SKM-1 treated with dmso at 0.1 percent for 144 hours (cell line): ENCODE results near the gene SPIN1.

ENCODE experiments used
- DNase-seq: peaks from one replicate; lab custom pipeline; 2025; ENCODE audit not compliant: unreplicated experiment; lab: John Stamatoyannopoulos, UW

Gene SPIN1

DNA sequence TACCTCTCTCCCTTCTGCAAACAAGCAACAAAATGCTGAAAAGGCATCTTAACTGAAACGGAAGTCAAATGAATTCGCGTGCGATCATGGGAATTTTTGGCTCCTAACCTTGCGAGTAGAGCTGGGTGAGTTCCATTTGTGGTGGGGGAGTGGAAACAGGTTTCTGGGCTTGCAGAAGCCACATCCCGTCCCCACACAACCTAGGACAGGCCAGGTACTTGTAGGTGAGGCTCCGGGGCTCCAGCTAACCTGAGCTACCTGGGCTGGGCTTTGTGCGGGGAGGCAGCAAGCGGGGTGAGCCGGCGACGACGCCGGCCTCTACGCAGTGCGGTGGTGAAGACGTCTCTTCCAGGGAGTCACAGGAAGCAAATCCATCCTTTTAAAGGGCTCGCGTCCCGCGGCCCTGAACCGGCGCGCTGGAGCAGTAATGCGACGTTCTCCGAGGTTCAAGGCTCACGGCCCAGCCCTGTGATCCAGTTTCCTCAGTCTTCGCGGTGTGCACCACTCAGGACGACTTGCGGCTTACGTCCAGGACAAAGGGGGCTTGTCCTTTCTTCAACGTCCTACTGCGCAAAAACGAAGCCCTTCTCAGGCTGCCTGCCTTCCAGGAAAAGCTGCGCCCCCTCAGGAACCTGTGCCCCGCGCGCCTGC is 567 bp upstream of the SPIN1 start:
- no peak for DNase-seq

DNA sequence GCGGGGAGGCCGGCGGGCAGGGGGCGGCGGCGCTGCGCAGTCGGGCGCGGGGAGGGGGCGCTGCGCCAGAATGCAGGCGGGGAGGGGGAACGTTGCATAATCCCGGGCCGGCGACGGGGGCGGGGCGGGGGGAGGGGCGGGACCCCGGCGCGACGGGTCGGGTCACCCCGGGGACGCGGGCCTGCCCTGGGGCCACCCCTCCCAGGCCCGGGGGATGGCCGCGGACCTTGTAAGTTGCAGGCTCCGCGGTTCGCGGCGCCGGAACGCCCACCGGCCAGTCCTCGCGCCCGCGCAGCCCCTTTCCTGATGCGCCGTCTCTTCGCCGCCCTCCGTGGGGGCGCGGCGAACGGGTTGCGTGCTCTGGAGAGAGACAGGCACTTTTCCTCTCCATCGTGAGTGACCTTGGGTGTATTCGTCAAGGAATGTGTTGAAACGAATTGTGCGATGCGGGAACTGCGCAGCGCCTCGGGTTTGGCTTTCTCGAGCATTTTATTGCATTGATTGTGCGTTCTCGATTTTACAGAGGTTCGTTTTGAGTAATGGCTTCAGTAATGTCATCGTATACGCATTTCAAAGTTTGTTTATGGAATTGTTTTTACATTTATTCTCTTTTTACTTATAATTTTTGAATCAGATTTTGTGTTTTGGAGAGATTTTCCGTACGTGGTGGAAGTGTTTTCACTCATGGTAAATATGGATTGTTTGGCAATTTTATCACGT is 802 bp downstream of the SPIN1 start:
- DNase-seq, result peak; percentile 23

GRCh38 chr9:88390371-88390990 is 2.2 kb downstream of the SPIN1 start:
- DNase-seq, result no peak

- DNase-seq, result no peak
Observed at GRCh38 chr9:88391236-88391635, 3.0 kb downstream of the SPIN1 start.

DNA sequence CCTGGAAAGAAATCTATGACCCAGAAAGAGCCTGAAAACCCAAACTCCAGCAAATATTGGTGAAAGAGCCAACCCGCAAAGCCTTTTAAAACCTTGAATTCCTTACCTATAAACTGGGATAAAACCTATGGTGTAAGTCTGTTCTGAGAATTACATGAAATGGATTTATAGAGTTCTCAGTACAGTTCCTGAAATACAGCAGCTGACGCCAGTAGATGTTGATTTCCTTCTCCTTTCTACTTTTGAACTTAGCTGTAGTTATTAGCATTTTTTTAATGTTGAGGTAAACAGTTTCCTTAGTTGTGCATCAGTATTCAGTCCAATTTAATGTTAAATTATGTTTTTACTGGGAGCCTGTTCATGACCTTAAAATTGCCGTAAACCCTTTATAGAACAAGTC is 3.7 kb downstream of the SPIN1 start:
- no peak for DNase-seq

GRCh38 chr9:88392549-88392948 is 4.3 kb downstream of the SPIN1 start:
- DNase-seq, result no peak

- DNase-seq, result no peak
Observed at GRCh38 chr9:88396836-88397577, 8.8 kb downstream of the SPIN1 start.

DNA sequence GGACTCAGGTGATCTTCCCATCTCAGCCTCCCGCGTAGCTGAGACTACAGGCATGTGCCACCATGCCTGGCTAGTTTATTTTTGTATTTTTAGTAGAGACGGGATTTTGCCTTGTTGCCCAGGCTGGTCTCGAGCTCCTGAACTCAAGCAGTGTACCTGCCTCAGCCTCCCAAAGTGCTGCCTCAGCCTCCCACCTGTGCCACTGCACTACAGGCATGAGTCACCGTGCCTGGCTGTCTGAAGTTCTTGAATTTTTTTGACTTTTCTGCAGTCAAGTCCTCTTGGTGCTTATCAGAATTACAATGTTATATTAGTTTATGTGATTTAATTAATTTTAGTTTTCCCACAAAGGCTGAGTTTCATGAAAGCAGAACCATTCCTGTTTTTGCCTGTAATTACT is 9.8 kb downstream of the SPIN1 start:
- no peak for DNase-seq

DNA sequence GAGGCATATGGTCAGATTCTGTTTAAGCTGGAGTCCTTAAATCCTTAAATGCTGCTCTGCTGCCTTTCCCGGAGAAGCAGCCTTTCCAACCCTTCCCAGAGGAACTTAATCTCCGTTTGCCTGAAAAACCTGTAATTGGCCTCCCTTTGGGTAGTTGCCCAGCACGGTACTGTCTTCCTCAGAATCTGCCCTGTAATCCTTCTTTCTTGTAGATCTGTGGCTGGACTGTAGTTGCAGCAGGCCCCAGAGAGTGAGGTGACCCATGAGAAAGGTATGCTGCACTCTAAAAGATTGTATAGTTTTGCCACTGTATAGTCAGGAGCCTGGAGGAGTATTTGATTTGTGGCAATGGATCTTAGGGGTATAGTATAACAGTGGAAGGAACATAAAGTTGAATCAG is 11.7 kb downstream of the SPIN1 start:
- no peak for DNase-seq

DNA sequence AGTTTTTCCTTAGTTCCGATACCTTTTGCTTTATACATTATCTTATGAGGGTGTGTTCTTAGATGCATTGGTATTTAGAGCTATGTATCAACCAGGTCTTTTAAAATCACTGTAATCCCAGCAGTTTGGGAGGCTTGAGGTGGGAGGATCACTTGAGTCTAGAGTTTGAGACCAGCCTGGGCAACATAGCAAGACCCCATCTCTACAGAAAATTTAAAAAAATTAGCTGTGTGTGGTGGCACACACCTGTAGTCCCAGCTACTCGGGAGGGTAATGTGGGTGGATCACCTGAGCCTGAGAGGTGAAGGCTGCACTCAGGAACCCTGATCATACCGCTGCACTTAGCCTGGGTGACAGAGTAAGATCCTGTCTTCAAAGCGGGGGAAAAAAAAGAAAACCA is 15.1 kb downstream of the SPIN1 start:
- no peak for DNase-seq

DNA sequence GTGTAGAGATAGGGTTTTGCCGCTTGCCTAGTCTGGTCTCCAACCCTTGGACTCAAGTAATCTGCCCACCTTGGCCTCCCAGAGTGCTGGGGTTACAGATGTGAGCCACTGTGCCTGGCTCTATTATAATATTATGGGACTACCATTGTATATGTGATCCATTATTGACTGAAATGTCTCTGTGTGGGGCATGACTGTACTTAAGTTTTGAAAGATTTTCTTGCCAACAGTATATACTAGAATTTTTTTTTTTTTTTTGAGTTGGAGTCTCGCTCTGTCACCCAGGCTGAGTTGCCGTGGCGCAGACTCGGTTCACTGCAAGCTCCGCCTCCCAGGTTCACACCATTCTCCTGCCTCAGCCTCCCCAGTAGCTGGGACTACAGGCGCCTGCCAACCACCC is 17.8 kb downstream of the SPIN1 start:
- DNase-seq, result no peak

- no peak for DNase-seq
Observed at GRCh38 chr9:88411471-88411870, 23.2 kb downstream of the SPIN1 start.

- no peak for DNase-seq
Observed at GRCh38 chr9:88414298-88414697, 26.1 kb downstream of the SPIN1 start.

- DNase-seq, result no peak
Observed at GRCh38 chr9:88418025-88418424, 29.8 kb downstream of the SPIN1 start.

DNA sequence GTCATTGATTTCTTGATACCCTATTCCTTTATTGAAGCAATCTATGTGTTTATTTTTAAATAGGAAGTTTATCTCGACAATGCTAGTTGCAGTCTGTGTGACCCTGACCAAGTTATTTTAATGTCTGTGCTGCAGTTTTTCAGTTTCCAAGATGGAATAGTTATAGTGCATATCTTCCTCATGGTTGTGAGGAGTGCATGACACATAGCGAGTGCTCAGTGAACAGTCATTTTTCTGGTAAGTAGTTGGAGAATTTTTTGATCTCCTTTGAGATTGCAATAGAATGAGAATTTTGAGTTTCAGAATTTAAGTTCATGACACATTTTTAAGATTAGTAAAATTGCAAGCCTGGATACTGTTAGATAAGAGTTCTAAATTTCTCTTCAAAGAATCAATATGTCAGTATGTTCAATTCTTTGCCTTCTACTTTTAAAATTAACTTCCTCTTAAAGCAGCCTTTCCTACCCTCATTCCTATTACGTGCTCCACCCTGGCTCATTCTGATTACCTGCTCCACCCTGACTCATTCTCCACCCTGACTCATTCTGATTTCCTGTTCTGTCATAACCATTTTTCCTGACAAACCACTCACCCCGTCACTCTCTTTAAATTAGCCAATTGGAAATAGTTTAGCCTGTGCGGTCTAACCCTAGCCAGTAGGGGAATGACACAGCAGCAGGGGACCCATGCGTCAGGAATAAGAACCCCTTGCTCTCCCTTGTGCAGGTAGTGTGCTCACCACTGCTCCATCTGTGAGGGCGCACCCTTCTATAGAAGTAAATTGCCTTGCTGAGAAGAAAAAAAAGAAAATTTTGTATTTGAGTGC is 30.7 kb downstream of the SPIN1 start:
- peak; percentile 13 for DNase-seq

GRCh38 chr9:88420227-88420626 is 32.0 kb downstream of the SPIN1 start:
- DNase-seq, result no peak

- DNase-seq, result no peak
Observed at GRCh38 chr9:88421348-88421747, 33.1 kb downstream of the SPIN1 start.

DNA sequence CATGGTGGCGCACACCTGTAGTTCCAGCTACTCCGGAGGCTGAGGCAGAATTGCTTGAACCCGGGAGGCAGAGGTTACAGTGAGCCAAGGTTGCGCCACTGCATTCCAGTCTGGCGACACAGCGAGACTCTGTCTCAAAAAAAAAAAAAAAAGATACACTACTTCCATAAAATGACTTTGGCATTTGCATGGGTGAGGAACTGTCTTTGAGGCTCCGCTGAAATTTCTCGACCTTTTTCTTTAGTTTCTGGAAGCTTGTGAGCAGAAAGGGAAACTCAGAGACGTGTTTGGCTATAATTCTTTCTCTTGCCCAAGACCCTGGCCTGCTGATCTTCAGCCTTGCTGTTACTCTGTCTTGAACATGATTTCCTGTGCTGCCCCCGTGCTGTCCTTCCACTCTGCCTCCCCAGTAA is 37.3 kb downstream of the SPIN1 start:
- DNase-seq, result no peak

DNA sequence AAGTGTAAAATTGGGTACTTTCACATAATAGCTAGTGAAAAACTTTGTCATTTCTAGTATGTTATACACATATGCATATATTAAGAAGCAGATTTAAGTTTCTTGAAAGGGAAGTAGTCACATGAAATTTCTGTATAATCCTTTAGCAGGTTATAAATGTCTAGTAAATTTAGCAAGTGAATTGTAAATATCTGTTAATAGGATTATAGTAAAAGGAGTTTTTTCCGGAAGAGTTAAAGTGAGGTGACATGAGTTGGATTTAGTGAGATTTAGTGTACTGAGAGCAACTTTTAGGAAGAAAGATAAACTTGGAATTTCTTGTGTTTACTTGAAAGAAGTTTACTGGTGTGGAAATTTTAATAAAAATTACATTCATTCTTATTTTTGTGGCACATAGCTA is 38.4 kb downstream of the SPIN1 start:
- no peak for DNase-seq

- no peak for DNase-seq
Observed at GRCh38 chr9:88429595-88430430, 41.6 kb downstream of the SPIN1 start.
